HPDE6-E6E7 (cell line): ENCODE data around the gene SPOUT1.
"Not testable (repeated sequence)": the region's sequence is repeated elsewhere in the genome, so short reads cannot be mapped to it uniquely, and the experiment has no call there.

Source experiments
- DNase-seq: peaks from one replicate; pipeline ENCODE4 v3.0.0; 2011; ENCODE audit warnings: missing footprints; ENCODE audit errors: extremely low spot score

SPOUT1 gene

GRCh38 chr9:128809831-128810230 is 19.8 kb downstream of the SPOUT1 start:
- DNase-seq, result no peak

GRCh38 chr9:128809036-128809599 is 20.5 kb downstream of the SPOUT1 start:
- DNase-seq, result no peak

GRCh38 chr9:128808543-128808942 is 21.1 kb downstream of the SPOUT1 start:
- DNase-seq, result no peak

- no peak for DNase-seq
Observed at GRCh38 chr9:128807827-128808226, 21.8 kb downstream of the SPOUT1 start.

GRCh38 chr9:128805661-128806060 is 23.9 kb downstream of the SPOUT1 start:
- DNase-seq, result no peak

- no peak for DNase-seq
Observed at GRCh38 chr9:128802482-128802881, 27.1 kb downstream of the SPOUT1 start.

GRCh38 chr9:128800061-128800460 is 29.5 kb downstream of the SPOUT1 start:
- no peak for DNase-seq

GRCh38 chr9:128798896-128799295 is 30.7 kb downstream of the SPOUT1 start:
- no peak for DNase-seq

- not testable (repeated sequence) for DNase-seq
Observed at GRCh38 chr9:128794961-128795360, 34.6 kb downstream of the SPOUT1 start.

- DNase-seq, result no peak
Observed at GRCh38 chr9:128792978-128793686, 36.5 kb downstream of the SPOUT1 start.

- no peak for DNase-seq
Observed at GRCh38 chr9:128792134-128792533, 37.5 kb downstream of the SPOUT1 start.

- DNase-seq, result no peak
Observed at GRCh38 chr9:128790536-128790935, 39.1 kb downstream of the SPOUT1 start.

GRCh38 chr9:128788445-128788844 is 41.1 kb downstream of the SPOUT1 start:
- no peak for DNase-seq

- DNase-seq, result peak; percentile 11
Observed at GRCh38 chr9:128787659-128788058, 41.9 kb downstream of the SPOUT1 start.

GRCh38 chr9:128786681-128787601 is 42.7 kb downstream of the SPOUT1 start, which contains the start of gene TBC1D13:
Gene TBC1D13, plus strand, starts transcription at chr9:128787253. Its CDS starts 101 bp downstream, at chr9:128787354.
- peak; percentile 90 for DNase-seq

GRCh38 chr9:128785427-128785826 is 44.2 kb downstream of the SPOUT1 start:
- no peak for DNase-seq

GRCh38 chr9:128782669-128783068 is 46.9 kb downstream of the SPOUT1 start:
- DNase-seq, result no peak

GRCh38 chr9:128781187-128782070 is 48.2 kb downstream of the SPOUT1 start:
- no peak for DNase-seq

GRCh38 chr9:128780093-128780492 is 49.5 kb downstream of the SPOUT1 start:
- not testable (repeated sequence) for DNase-seq

- DNase-seq, result no peak
Observed at GRCh38 chr9:128774804-128775203, 54.8 kb downstream of the SPOUT1 start.

- DNase-seq, result no peak
Observed at GRCh38 chr9:128773049-128773448, 56.5 kb downstream of the SPOUT1 start.
